Smooth muscle cell (in vitro differentiated cells): Measurements from ENCODE around the gene KCNMA1. TPM values are rescaled to one million over a fixed set of nuclear protein-coding genes. Genes with fewer than 3 reads are reported as not detected.

Experiments used
- DNase-seq: peaks from one replicate; lab custom pipeline; 2025; ENCODE audit not compliant: unreplicated experiment; lab: John Stamatoyannopoulos, UW
- H2AFZ ChIP-seq: fragments of 200-600 bp; sonication (generic); 2 replicates; pipeline ENCODE4 v1.6.0; 2016; ENCODE audit warnings: antibody characterized with exemption, low read depth, mild to moderate bottlenecking
- H3F3A ChIP-seq: fragments of 200-600 bp; sonication (generic); 2 replicates; pipeline ENCODE4 v1.6.0; 2017; ENCODE audit warnings: antibody characterized with exemption, low read depth
- H3K27ac ChIP-seq: fragments of 200-600 bp; sonication (generic); 2 replicates; pipeline ENCODE4 v1.5.1; 2016; ENCODE audit warnings: low read depth, mild to moderate bottlenecking
- H3K27me3 ChIP-seq: fragments of 200-600 bp; sonication (generic); 2 replicates; pipeline ENCODE4 v1.6.1; 2016; ENCODE audit warnings: low read depth, mild to moderate bottlenecking
- H3K36me3 ChIP-seq: fragments of 200-600 bp; sonication (generic); 2 replicates; pipeline ENCODE4 v1.5.1; 2016; ENCODE audit warnings: low read depth
- H3K4me1 ChIP-seq: fragments of 200-600 bp; sonication (generic); 2 replicates; pipeline ENCODE4 v1.5.1; 2016; ENCODE audit warnings: low read depth
- H3K4me2 ChIP-seq: fragments of 200-600 bp; sonication (generic); 2 replicates; pipeline ENCODE4 v1.6.0; 2016; ENCODE audit warnings: mild to moderate bottlenecking
- H3K4me3 ChIP-seq: fragments of 200-600 bp; sonication (generic); 2 replicates; pipeline ENCODE4 v1.5.1; 2016; ENCODE audit warnings: mild to moderate bottlenecking
- H3K79me2 ChIP-seq: fragments of 200-600 bp; sonication (generic); 2 replicates; pipeline ENCODE4 v1.6.0; 2016; ENCODE audit warnings: low read depth, mild to moderate bottlenecking
- H3K9ac ChIP-seq: fragments of 200-600 bp; sonication (generic); 2 replicates; pipeline ENCODE4 v1.6.0; 2016; ENCODE audit warnings: low read depth
- H3K9me3 ChIP-seq: fragments of 200-600 bp; sonication (generic); replicated peaks from 2 replicates; pipeline ENCODE4 v1.5.1; 2016; ENCODE audit warnings: low read depth
- H4K20me1 ChIP-seq: fragments of 200-600 bp; sonication (generic); 2 replicates; pipeline ENCODE4 v1.6.0; 2016; ENCODE audit warnings: low read depth
- CTCF ChIP-seq: fragments of 200-600 bp; sonication (generic); IDR thresholded peaks from 2 replicates; pipeline ENCODE4 v1.5.1; 2017; ENCODE audit warnings: borderline replicate concordance, mild to moderate bottlenecking, antibody characterized with exemption; ENCODE audit not compliant: insufficient read depth, poor library complexity, severe bottlenecking
- whole genome bisulfite sequencing: methylation state at CpG from one replicate; pipeline ENCODE4 v1.1.7; 2016; ENCODE audit warnings: low lambda C conversion rate; 5-methylcytosine and 5-hydroxymethylcytosine counted together
- polyA plus RNA-seq: library from polyadenylated mRNA; unstranded; fragments of >200 nt; fragmentation: Nextera tagmentation; extraction: Ambion mirVana; gene quantifications from 2 replicates; pipeline ENCODE4 v1.2.1, GENCODE V29; 2016
- total RNA-seq: library from RNA; depleted of rRNA; stranded (reverse); fragments of >200 nt; gene quantifications from 2 replicates; pipeline ENCODE4 v1.2.3, GENCODE V29; 2014

KCNMA1 gene
- total and polyA plus RNA-seq, 2 experiments from 2014 or later, result 9.1 to 23.4 TPM

- no peaks in the 10 kb centered on the region for H3K79me2 ChIP-seq
- H3K27ac ChIP-seq, result peak overlapping the region; percentile 64
- peaks cover 6% of the 10 kb centered on the region for H3K4me1 ChIP-seq
- H3K36me3 ChIP-seq, result no peaks in the 10 kb centered on the region
- H4K20me1 ChIP-seq, result no peaks in the 10 kb centered on the region
- TF ChIP-seq CTCF, result no peak
- H2AFZ ChIP-seq, result peak overlapping the region; percentile 30
- no peak overlapping the region for H3K9ac ChIP-seq
- DNase-seq, result no peak
- no peaks in the 10 kb centered on the region for H3K27me3 ChIP-seq
- peaks cover 54% of the 10 kb centered on the region for H3F3A ChIP-seq
- H3K4me2 ChIP-seq, result peak overlapping the region; percentile 74
- H3K9me3 ChIP-seq, result no peaks in the 10 kb centered on the region
- H3K4me3 ChIP-seq, result no peak overlapping the region
- WGBS, result 23% methylated on average over 12 of the region's 12 CpGs
Observed at GRCh38 chr10:77247031-77247990, 390.3 kb downstream of the KCNMA1 start.

GRCh38 chr10:77245953-77246352 lies 391.7 kb downstream of the KCNMA1 start:
- H3K36me3 ChIP-seq, result no peaks in the 10 kb centered on the region
- H3K27ac ChIP-seq, result peak overlapping the region; percentile 64
- H3K79me2 ChIP-seq, result no peaks in the 10 kb centered on the region
- peaks cover 67% of the 10 kb centered on the region for H3F3A ChIP-seq
- no peak for DNase-seq
- no peaks in the 10 kb centered on the region for H3K27me3 ChIP-seq
- no peak overlapping the region for H3K4me3 ChIP-seq
- H3K4me1 ChIP-seq, result peaks cover 6% of the 10 kb centered on the region
- no peaks in the 10 kb centered on the region for H4K20me1 ChIP-seq
- peak overlapping the region; percentile 74 for H3K4me2 ChIP-seq
- TF ChIP-seq CTCF, result no peak
- WGBS, result 93% methylated on average over 1 of the region's 1 CpG
- no peaks in the 10 kb centered on the region for H3K9me3 ChIP-seq
- H2AFZ ChIP-seq, result no peak overlapping the region
- H3K9ac ChIP-seq, result no peak overlapping the region

- Histone ChIP-seq H3K27ac (no peak overlapping the region), H3K9ac (no peak overlapping the region), H3F3A (peaks cover 74% of the 10 kb centered on the region), H3K4me2 (no peak overlapping the region), H3K36me3 (no peaks in the 10 kb centered on the region), H4K20me1 (no peaks in the 10 kb centered on the region), H3K4me3 (no peak overlapping the region), H3K79me2 (no peaks in the 10 kb centered on the region), H2AFZ (no peak overlapping the region), H3K27me3 (no peaks in the 10 kb centered on the region), H3K9me3 (no peaks in the 10 kb centered on the region), H3K4me1 (peaks cover 6% of the 10 kb centered on the region)
- no peak for DNase-seq
- WGBS, result 33% methylated on average over 2 of the region's 2 CpGs
- TF ChIP-seq CTCF, result no peak
Observed at GRCh38 chr10:77244746-77245145, 392.9 kb downstream of the KCNMA1 start.
